A549 (cell line): ENCODE data around the gene DOCK7.
A peak's percentile ranks its signal among the peaks of the same experiment; 100 is the strongest.

Experiments used
- CEBPB ChIP-seq, 2 experiments: fragments of >200 bp in 1 of 2; sonication (Bioruptor Twin) in 1 of 2; formaldehyde crosslinking in 1 of 2; IDR thresholded peaks; 2 replicates each; pipeline ENCODE4 v1.6.1; 2012 to 2016
- EP300 ChIP-seq, 2 experiments: fragments of >200 bp; sonication (Bioruptor Twin); formaldehyde crosslinking; IDR thresholded peaks; 2 replicates in 1 of 2; 3 replicates in 1 of 2; pipeline ENCODE4 v1.6.1; 2016 to 2017
- ESRRA ChIP-seq: fragments of 150-350 bp; IDR thresholded peaks from 2 replicates; pipeline ENCODE4 v1.6.1; 2014; ENCODE audit warnings: mild to moderate bottlenecking, low read length, borderline replicate concordance
- JUNB ChIP-seq: fragments of >200 bp; sonication (Bioruptor Twin); formaldehyde crosslinking; IDR thresholded peaks from 2 replicates; pipeline ENCODE4 v1.6.1; 2016
- MAFK ChIP-seq: fragments of 450-650 bp; IDR thresholded peaks from 2 replicates; pipeline ENCODE4 v1.6.1; 2014; ENCODE audit not compliant: partially characterized antibody
- MAZ ChIP-seq: fragments of 150-350 bp; IDR thresholded peaks from 2 replicates; pipeline ENCODE4 v1.6.1; 2014; ENCODE audit warnings: antibody characterized with exemption, low read depth, low read length, borderline replicate concordance
- POLR2A ChIP-seq: IDR thresholded peaks from 2 replicates; pipeline ENCODE4 v1.6.1; 2012; ENCODE audit warnings: mild to moderate bottlenecking, low read length
- RFX5 ChIP-seq: fragments of 450-650 bp; IDR thresholded peaks from 2 replicates; pipeline ENCODE4 v1.7.1; 2014; ENCODE audit warnings: antibody characterized with exemption, mild to moderate bottlenecking, moderate library complexity
- TF ChIP-seq, protein P1 (sequence below): fragments of >200 bp; sonication (Bioruptor Twin); formaldehyde crosslinking; IDR thresholded peaks from 3 replicates; pipeline ENCODE4 v1.5.1; 2016
- TF ChIP-seq, protein P2 (sequence below): IDR thresholded peaks from 2 replicates; pipeline ENCODE4 v1.6.1; 2012

DNA sequence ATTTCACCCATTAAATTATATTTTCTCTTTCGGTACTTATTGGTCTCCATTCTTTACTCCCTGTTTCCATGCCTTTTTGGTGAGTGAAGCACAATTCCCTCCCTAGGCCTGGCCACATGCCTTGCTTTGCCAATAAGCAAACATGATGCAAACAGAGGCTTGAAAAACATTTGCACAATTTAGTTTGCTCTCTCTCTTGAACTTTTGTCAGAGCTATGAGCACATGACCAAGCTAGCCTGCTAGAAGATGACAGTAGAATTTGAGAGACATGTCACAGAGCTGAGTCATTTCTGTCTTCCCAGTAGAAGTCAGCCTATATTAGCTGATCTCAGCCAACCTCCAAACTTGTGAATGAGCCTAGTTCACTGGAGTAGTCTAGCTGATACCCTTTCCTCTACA lies 66.3 kb downstream of the DOCK7 start:
- TF ChIP-seq ESRRA (no peak), RFX5 (no peak), POLR2A (no peak), JUNB (peak; percentile 35; the same call in 1 of the 2 replicates), EP300 (IDR thresholded peaks at IDR 0.05) (peak in 1 of 2 experiments; percentile 51; a peak in 1 of 5 replicates), MAZ (no peak), CEBPB (IDR thresholded peaks at IDR 0.05) (peak; percentile 85 to 92), MAFK (peak; percentile 69)
- TF ChIP-seq, protein P1, sequence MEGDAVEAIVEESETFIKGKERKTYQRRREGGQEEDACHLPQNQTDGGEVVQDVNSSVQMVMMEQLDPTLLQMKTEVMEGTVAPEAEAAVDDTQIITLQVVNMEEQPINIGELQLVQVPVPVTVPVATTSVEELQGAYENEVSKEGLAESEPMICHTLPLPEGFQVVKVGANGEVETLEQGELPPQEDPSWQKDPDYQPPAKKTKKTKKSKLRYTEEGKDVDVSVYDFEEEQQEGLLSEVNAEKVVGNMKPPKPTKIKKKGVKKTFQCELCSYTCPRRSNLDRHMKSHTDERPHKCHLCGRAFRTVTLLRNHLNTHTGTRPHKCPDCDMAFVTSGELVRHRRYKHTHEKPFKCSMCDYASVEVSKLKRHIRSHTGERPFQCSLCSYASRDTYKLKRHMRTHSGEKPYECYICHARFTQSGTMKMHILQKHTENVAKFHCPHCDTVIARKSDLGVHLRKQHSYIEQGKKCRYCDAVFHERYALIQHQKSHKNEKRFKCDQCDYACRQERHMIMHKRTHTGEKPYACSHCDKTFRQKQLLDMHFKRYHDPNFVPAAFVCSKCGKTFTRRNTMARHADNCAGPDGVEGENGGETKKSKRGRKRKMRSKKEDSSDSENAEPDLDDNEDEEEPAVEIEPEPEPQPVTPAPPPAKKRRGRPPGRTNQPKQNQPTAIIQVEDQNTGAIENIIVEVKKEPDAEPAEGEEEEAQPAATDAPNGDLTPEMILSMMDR = no peak
- TF ChIP-seq, protein P2, sequence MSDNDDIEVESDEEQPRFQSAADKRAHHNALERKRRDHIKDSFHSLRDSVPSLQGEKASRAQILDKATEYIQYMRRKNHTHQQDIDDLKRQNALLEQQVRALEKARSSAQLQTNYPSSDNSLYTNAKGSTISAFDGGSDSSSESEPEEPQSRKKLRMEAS = peak; percentile 87
